NCI-H2081 (cell line): ENCODE results near the gene RHOBTB1.
A peak's percentile ranks its signal among the peaks of the same experiment; 100 is the strongest.
"Not testable (repeated sequence)": the region's sequence is repeated elsewhere in the genome, so short reads cannot be mapped to it uniquely, and the experiment has no call there.

ENCODE experiments used
- DNase-seq, 2 experiments: peaks; one replicate each; lab custom pipeline; 2025; lab: John Stamatoyannopoulos, UW

The RHOBTB1 gene

GRCh38 chr10:60906825-60907224 is 37.2 kb downstream of the RHOBTB1 start:
- DNase-seq = not testable (repeated sequence)

DNA sequence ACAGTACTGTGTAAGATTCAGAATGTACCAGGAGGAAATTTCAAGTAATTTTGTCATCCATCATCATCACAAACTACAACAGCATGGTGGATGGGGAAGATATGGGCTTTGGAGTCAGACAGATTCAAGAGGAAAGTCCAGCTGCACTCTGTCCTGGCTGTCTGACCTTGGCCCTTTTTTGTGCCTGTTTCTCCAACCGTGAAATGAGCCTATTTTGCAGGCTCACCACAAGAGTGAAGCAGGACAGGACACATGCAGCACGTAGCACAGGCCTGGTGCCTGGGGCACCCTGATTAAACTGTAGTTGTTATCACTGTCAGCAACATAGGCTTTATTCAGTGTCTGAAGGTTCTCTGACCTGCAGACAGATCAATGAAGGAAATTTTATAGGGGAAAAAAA is 37.6 kb downstream of the RHOBTB1 start:
- DNase-seq = no peak

DNA sequence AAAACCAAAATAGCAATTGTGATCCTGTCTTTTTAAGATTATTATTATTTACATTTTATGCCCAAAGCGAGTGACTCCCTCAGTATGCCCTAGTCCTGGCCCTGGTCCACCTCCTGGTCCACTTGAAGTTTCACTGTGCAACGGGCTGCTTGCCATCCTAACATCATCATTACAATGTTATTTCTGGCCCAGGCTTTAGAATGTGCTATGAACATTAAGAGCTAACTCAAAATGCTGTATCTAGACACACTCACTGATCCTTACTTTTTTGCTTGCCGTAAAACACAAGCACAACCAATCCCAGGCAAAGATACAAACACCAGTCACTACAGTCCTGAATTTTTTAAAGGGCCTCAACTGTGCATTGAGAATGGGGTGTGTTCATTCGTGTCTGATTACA is 38.4 kb downstream of the RHOBTB1 start:
- DNase-seq = no peak

- DNase-seq = no peak
These were observed 40.9 kb downstream of the RHOBTB1 start for GRCh38 chr10:60903096-60903495.

DNA sequence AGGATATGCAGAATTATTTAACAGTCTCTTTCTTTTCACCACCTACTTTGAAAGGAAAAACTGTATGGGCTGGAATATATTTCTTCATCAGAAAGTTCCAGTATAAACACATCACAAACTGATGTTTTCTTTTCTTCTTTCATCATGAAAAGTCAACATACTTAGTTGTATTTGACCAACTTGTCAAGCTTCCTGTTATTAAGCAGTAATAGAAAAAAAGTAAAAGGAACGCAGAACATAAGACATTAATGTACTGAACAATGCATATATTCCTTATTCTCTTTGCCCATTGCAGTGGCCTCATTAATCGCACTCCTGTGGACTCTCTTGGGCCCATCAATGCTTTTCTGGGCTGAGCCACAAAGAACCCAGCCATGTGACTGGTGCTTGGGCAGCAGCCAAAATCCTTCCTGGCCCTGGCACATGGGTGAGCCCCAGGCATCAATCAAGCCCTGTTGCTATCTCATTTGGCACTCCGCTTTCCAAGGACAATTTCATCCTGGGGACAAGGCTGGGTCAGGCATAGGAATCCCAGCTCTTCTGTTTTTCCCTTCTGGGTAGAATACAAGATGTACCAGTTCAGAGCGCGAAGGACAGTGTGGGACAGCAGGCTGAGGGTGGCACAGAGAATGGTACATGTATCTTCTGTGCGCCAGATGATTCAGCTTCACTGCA is 42.3 kb downstream of the RHOBTB1 start:
- peak; percentile 36 to 70 for DNase-seq

DNA sequence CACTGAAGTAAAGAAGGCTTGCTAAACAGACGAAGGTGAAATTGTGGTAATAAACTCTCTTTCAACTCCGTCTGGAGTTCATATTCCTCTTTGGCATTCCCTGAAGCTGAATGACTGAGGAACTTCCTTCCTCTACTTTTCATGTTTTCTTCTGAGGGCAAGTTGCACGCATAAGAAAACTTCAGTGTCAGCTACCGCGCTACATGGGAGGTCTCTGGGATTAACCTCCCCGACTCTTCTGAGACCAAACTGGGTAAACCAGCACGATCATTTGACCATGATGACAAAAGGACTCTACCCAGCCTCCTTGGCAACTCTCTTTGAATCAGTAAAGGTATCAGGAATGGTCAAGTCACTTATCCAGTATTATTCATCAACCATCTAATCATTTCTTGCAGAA is 44.7 kb downstream of the RHOBTB1 start:
- no peak for DNase-seq

- no peak for DNase-seq
These were observed 45.7 kb downstream of the RHOBTB1 start for GRCh38 chr10:60898321-60898720.

GRCh38 chr10:60896810-60897209 is 47.2 kb downstream of the RHOBTB1 start:
- no peak for DNase-seq

DNA sequence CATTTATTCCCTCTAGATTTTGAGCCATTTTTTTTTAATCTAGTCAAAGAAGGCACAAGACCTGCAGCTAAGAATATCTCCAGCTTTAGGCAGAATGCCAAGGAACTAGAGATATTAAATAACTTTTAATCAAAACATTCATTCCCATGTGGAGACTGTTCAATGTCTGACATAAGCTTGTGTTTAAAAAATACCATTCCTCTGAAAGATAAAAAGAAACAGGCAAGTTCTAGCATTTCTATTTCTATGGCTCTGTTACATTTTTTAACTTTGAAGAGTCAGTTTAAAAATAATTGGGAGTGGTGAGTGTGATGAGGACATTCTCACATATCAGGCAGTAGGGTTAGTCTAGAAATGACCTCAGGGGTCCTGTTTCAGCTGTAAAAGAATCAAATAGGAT is 48.0 kb downstream of the RHOBTB1 start:
- no peak for DNase-seq

DNA sequence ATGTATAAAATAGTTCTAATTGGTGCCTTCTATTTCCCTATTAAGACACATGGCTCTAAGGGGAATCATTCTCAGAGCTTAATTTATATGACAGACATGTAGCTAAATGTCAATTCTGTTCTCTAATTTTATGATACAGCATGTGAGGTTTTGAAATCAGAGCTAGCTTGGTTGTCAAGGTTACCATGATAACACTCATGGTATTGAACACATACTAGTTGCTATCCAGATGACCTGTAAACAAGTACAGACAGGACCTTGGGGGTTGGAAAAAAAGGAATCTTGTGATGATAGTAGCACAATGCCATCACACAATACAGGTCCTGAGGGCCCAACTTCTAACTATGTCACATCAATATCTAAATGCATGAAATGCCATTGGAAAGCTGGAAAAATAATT is 49.2 kb downstream of the RHOBTB1 start:
- DNase-seq = no peak

- no peak for DNase-seq
These were observed 50.8 kb downstream of the RHOBTB1 start for GRCh38 chr10:60893231-60893630.

DNA sequence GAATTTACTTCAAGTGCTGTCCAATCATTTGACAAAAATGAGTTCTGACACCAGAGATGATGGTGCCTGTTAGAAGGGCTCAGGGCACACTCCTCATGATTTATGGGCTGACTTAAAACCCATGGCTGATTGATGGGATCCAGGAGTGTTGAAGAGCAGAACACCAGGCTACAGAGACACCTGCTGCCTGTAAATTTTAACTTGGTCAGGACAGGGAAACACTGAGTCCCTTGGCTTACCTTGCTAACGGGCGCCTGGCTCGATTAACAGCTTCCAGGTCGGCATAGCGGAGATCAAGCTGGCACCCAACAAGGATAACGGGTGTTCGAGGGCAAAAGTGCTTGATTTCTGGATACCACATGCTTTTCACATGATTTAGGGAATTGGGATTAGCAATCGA is 51.4 kb downstream of the RHOBTB1 start:
- DNase-seq = no peak

DNA sequence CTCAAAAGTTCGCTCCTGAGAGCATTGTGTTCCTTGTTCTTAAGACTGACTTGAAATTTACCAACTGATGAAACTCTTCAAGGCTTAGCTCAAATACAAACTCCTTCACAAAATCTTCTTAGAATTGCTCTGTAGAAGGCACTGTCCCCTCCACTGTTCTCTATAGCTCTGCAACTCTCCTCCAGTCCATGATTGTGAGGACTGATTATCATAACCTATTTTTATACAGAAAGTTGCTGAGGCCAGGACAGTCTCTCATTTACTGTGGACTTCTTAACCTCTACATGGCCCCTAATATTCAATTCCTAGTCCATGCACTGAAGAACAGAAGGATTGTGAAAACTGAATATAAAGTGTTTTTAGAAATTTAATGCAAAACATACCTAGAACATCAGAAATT is 53.2 kb downstream of the RHOBTB1 start:
- no peak for DNase-seq

DNA sequence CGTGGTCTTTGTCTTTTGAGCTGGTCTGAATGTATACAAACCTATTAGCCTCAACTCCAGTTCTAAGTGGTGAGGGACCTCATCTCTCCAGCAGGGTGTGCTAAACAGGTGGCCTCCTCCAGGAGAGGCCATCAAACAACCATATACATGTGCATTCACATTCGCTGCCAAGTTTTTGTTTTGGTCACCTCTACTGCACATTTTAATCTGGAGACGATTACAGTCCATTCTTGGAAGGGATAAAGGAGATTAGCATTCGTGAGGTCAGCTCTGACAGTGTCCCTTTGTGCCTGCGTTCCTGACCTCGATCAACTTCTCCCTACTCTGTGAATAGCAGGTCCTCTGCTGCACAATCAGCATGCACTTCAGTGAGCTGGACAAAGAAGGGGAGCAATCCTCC is 60.8 kb downstream of the RHOBTB1 start:
- DNase-seq = no peak

DNA sequence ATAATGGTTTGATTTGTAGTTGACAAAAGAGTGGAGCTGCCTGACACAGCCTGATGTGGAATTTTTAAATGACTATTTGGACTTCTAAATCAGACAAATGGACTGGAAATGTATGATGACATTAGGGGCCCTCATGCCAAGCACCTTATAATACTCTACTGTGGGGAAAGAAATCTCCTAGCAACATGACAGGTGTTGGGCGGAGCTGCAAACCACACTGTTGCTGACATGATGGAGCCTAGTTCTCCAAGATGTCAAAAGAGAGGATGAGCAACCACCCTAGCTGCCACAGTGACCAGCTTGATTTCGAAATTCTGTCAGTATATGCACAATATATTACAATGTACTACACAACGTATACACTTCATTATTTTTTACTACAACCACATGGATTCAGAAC is 65.8 kb downstream of the RHOBTB1 start:
- peak in 1 of 2 experiments; percentile 1 for DNase-seq

DNA sequence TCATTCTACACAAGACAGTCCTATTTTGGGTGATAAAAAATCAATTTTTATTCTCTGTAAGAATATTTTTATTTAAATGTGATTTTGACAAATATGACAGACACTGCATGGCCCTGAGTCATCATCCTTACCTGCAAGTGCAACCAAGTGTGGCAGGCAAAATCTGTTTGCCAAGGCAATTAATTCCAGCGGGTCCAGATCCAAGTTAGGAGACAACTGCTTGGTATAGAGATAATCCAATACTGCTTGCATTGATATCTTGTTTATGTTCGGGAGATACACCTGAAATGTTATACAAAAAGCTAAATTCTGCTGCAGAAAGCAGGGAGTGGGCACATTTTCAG is 66.2 kb downstream of the RHOBTB1 start:
- no peak for DNase-seq

- DNase-seq = no peak
These were observed 66.8 kb downstream of the RHOBTB1 start for GRCh38 chr10:60877061-60877776.

DNA sequence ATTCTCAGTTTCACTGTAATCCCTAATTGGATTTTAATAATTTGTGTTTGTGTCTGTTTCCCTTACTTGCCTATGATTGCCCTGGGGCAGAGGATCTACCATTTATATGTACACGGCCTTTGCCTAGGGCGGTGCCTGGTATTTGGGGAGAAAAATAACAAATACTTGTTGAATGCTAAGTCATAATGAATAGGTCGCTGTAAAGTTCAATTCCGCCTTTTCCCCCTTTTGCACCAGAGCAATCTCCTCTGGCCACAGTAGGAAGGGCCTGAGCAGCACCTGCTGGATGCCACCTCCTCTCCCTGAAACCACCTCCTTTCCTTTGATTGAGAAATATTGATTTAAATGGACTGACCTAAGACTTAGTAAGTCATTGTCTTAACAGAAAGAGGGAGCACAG is 70.2 kb downstream of the RHOBTB1 start:
- no peak for DNase-seq

- DNase-seq = no peak
These were observed 71.5 kb downstream of the RHOBTB1 start for GRCh38 chr10:60872451-60872850.

- DNase-seq = no peak
These were observed 72.8 kb downstream of the RHOBTB1 start for GRCh38 chr10:60871215-60871614.

DNA sequence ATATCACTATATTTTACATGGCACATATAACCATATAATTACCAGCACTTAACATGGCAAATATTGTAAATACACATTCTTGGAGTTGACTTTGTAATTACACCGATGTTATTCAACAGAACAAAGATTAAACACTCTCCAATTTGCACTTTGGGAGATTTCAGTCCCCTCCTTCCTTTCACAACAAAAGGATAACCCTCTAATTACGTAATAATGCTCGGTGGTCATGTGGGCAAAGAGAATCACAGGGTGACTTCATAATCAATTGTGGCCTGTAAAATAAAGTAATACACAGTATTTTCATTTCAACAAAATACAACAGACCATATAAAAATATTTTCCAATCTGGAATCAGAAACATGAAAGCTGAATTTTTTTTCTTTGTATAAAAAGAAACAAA is 73.2 kb downstream of the RHOBTB1 start:
- peak; percentile 45 to 80 for DNase-seq

- no peak for DNase-seq
These were observed 73.6 kb downstream of the RHOBTB1 start for GRCh38 chr10:60870416-60870728.

GRCh38 chr10:60869652-60870415 is 74.2 kb downstream of the RHOBTB1 start:
- DNase-seq = no peak
